DMS114 treated with DMSO at 0.1 percent for 48 hours (cell line): ENCODE results near the gene RAD51.

Source experiments
- DNase-seq: peaks from one replicate; lab custom pipeline; 2025; ENCODE audit not compliant: unreplicated experiment; lab: John Stamatoyannopoulos, UW

The RAD51 gene

DNA sequence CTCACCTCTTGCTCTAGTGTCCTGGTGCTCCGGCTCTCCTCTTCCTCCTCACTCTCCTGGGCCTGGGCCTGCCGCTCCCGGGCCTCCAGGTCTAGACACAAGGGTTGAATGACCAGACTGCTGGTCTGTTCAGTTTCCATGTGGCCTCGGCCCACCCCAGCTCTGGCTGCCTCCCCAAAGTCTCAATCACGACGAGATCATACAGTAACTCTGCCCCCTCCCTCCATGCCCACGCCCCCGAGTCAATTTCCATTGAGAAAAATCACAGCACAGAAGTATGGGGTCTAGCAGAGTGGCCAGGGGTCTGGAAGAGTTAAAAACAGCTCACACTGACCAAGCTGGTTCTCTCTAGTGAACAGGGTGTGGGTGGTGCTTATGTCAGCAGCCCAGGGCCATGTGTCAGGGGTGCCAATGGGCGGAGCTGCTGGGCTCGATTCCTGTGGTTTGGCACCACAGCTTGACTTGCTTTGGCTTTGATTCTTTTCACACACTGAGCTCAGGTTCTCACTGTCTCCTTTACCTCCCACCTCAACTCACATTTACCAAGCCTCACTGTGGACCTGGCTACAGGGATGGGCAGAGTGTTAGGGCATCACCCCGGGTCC, 81.7 kb downstream of the RAD51 start:
- DNase-seq, result no peak
